Upper lobe of right lung (tissue), 1 donor: ENCODE data around the gene HIPK2. TPM values are rescaled to one million over a fixed set of nuclear protein-coding genes. Genes with fewer than 3 reads are reported as not detected.

Source experiments
- ATAC-seq: fragments of 200-7000 bp; cut with Tn5 transposase; one replicate; pipeline ENCODE4 v1.9.1; 2020; ENCODE audit warnings: mild to moderate bottlenecking, moderate library complexity
- DNase-seq: peaks from one replicate; pipeline ENCODE4 v3.0.0-alpha.2; 2020
- H3K27ac ChIP-seq: fragments of 200-600 bp; one replicate; pipeline ENCODE4 v1.8.0; 2022
- H3K27me3 ChIP-seq: fragments of 200-600 bp; one replicate; pipeline ENCODE4 v1.8.0; 2022; ENCODE audit warnings: mild to moderate bottlenecking
- H3K36me3 ChIP-seq: fragments of 200-600 bp; one replicate; pipeline ENCODE4 v1.8.0; 2022
- H3K4me1 ChIP-seq: fragments of 200-600 bp; one replicate; pipeline ENCODE4 v1.8.0; 2022
- H3K4me3 ChIP-seq: fragments of 200-600 bp; one replicate; pipeline ENCODE4 v1.8.0; 2022; ENCODE audit warnings: mild to moderate bottlenecking
- H3K9me3 ChIP-seq: fragments of 200-600 bp; one replicate; pipeline ENCODE4 v1.8.0; 2022
- intact Hi-C: fragments of 100-400 bp; cut with DNase I; formaldehyde crosslinking; loops from one replicate; pipeline ENCODE4 v1.11.0; 2022
- total RNA-seq: library from RNA; stranded (reverse); fragmentation: NEBNext Ultra II Directional; extraction: Animal tissue kit (Norgen Biotek cat#: 25700); gene quantifications from one replicate; pipeline ENCODE4 v1.2.1, GENCODE V29; 2021
- TF ChIP-seq, protein P1 (sequence below): fragments of 200-600 bp; IDR thresholded peaks from one replicate; pipeline ENCODE4 v1.8.0; 2022; ENCODE audit warnings: antibody characterized with exemption
- donor health status: DM: no; HTN: yes; CAD: no; lungs with severe emphysema.

Gene HIPK2
- total RNA-seq, 1 donor from 2014 or later: 64.3 TPM

DNA sequence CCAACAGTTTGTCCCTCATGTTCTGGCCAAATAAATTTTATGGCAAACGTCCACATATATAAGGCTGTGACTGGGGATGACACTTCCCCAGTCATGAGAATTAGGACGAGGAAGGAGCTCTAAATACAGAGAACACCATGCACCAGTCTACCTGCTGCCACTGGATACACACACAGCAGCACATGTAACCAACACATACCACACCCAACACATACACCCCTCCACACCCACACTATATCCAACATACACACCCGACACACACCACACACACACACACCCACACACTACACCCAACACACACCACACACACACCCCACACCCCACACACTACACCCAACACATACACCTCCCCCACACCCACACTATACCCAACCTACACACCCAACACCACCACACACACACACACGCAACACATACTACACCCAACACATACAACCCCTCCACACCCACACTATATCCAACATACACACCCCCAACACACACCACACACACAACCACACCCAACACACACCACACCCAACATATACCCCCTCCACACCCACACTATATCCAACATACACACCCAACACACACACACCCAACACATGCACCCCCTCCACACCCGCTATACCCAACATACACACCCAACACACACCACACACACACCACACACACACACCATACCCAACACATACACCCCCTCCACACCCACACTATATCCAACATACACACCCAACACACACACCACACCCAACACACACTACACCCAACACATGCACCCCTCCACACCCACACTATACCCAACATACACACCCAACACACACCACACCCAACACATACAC lies 74.1 kb downstream of the HIPK2 start:
- H3K27me3 ChIP-seq: no peaks in the 10 kb centered on the region
- no peaks in the 10 kb centered on the region for H3K9me3 ChIP-seq
- ATAC-seq (no peak), DNase-seq (no peak)
- intact Hi-C loops: no loop called here
- H3K4me3 ChIP-seq: no peak overlapping the region
- H3K4me1 ChIP-seq: peaks cover 22% of the 10 kb centered on the region
- peak overlapping the region; percentile 24 for H3K27ac ChIP-seq
- H3K36me3 ChIP-seq: peaks cover 13% of the 10 kb centered on the region
- TF ChIP-seq, protein P1, sequence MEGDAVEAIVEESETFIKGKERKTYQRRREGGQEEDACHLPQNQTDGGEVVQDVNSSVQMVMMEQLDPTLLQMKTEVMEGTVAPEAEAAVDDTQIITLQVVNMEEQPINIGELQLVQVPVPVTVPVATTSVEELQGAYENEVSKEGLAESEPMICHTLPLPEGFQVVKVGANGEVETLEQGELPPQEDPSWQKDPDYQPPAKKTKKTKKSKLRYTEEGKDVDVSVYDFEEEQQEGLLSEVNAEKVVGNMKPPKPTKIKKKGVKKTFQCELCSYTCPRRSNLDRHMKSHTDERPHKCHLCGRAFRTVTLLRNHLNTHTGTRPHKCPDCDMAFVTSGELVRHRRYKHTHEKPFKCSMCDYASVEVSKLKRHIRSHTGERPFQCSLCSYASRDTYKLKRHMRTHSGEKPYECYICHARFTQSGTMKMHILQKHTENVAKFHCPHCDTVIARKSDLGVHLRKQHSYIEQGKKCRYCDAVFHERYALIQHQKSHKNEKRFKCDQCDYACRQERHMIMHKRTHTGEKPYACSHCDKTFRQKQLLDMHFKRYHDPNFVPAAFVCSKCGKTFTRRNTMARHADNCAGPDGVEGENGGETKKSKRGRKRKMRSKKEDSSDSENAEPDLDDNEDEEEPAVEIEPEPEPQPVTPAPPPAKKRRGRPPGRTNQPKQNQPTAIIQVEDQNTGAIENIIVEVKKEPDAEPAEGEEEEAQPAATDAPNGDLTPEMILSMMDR: no peak

DNA sequence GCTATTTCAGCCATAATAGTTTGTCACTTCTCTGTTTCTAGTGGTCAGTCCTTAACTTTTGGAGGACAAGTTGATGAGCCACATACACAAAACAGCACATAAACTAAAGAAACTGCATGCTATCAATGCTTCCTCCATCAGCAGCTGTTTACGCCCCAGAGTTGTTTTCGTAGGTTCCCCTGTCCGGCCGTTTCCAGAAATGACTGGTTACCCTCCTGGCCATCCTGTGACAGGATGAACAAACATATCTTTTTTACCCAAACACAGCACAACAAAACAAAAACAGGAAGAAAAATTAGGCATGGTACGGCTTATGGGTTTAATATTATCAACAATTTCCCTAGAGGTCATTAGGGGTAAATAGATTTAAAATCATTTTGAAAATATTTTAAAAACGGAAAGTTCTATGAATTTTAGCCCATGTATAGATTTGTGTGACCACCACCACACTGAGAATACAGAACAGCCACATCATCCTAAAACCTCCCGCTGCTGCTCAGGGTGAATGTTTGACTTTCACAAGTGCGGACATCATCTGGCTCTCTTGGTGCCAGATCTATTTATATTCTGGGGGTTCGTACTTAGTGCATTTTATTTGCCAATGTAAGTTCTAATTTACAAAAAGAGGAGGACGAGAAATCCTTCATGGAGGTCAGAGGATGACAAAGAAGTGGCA lies 74.8 kb downstream of the HIPK2 start:
- peak overlapping the region; percentile 24 for H3K27ac ChIP-seq
- TF ChIP-seq, protein P1: no peak
- ATAC-seq (no peak), DNase-seq (no peak)
- no peak overlapping the region for H3K4me3 ChIP-seq
- no peaks in the 10 kb centered on the region for H3K9me3 ChIP-seq
- intact Hi-C loops: no loop called here
- peaks cover 22% of the 10 kb centered on the region for H3K4me1 ChIP-seq
- peaks cover 17% of the 10 kb centered on the region for H3K36me3 ChIP-seq
- H3K27me3 ChIP-seq: no peaks in the 10 kb centered on the region

DNA sequence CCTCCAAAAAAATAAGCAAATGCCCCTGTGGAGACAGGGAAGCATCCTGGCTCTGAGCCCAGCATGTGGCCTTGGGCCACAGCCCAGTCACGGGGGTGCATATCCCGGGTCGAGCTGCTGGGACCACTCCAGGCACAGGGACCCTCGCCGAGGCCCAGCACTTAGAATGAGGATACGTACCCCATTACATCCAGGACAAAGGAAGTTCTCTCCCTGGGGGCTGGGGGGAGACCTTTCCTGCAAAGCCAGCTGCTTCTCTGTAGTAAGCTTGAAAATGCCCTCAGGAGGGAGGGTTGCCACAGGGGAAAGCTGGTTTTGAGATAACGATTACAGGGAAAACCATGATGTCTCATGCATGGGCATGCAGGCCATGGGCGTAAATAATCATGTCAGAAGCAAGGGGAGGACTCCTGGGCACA lies 75.5 kb downstream of the HIPK2 start:
- Histone ChIP-seq H3K9me3 (no peaks in the 10 kb centered on the region), H3K4me1 (peaks cover 22% of the 10 kb centered on the region), H3K36me3 (peaks cover 20% of the 10 kb centered on the region), H3K27me3 (no peaks in the 10 kb centered on the region), H3K4me3 (no peak overlapping the region), H3K27ac (peak overlapping the region; percentile 24)
- no peak for ATAC-seq
- intact Hi-C loops: no loop called here
- no peak for DNase-seq
- TF ChIP-seq, protein P1: no peak

DNA sequence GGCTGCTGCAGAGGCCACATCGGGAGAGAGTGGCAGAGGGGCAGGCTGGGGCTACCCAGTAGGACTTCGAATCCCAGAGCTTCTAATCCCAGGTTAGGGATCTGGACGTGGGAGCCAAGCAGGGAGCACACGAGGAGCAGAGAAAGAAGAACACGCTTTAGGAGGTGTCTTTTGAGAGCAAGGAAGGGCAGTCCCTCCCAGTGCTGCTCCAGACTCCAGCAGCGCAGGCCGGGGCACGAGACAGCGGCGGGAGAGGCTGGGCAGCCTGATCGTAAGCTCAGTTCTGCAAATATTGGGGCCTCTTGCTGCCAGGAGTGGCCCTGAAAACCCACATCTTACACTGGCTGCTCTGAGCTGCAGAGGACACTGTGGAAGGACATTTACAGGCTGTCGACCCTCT lies 75.9 kb downstream of the HIPK2 start:
- Histone ChIP-seq H3K4me1 (peaks cover 22% of the 10 kb centered on the region), H3K9me3 (no peaks in the 10 kb centered on the region), H3K27me3 (no peaks in the 10 kb centered on the region), H3K27ac (peak overlapping the region; percentile 24), H3K4me3 (no peak overlapping the region), H3K36me3 (peaks cover 15% of the 10 kb centered on the region)
- DNase-seq (no peak), ATAC-seq (no peak)
- TF ChIP-seq, protein P1: no peak
- intact Hi-C loops: no loop called here

DNA sequence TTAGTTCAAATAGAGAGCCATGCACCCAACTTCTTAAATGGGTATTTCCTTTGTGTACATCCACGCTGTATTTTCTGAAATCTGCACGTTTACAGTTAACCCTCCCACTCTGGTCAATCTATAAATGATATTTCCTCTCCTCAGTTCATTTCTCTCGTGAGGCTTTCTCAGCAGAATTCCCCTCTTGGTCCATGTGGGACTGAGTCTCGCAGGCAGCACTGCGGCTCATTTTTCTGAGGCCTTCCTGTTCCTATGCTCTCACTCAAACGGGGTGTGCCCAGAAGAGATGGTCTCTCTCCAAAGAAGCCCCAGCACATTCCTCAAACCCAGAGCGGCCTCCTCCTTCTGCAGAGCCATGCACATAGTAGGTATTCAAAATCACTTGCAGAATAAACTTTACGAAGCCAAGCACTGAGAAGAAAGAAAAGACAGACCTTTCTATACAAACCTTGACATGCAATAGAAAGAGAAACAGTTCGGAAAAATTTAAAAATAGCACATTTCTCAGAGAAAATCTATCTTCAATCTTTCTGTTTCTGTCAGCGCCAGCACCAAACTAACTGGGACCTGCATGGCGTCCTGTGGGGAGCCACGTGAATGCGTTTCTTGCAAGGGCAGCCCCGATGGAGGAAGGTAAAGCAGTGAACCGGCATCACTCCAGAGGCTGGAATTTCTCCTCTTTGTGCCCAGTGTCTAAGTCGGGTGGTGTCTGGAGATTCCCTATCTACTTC lies 77.1 kb downstream of the HIPK2 start:
- TF ChIP-seq, protein P1: no peak
- no peak overlapping the region for H3K27ac ChIP-seq
- peaks cover 8% of the 10 kb centered on the region for H3K36me3 ChIP-seq
- peaks cover 26% of the 10 kb centered on the region for H3K4me1 ChIP-seq
- no peaks in the 10 kb centered on the region for H3K27me3 ChIP-seq
- H3K4me3 ChIP-seq: no peak overlapping the region
- ATAC-seq (no peak), DNase-seq (no peak)
- intact Hi-C loops: no loop called here
- H3K9me3 ChIP-seq: no peaks in the 10 kb centered on the region
